Thoracic aorta (tissue), 2 donors: ENCODE measurements around the gene CLASP2. TPM values are rescaled to one million over a fixed set of nuclear protein-coding genes. Genes with fewer than 3 reads are reported as not detected.

Experiments
- ATAC-seq: fragments of 150-250 bp; one replicate; pipeline ENCODE4 v1.8.0; 2017; ENCODE audit warnings: low read depth; ENCODE audit not compliant: insufficient number of reproducible peaks, low FRiP score
- DNase-seq: peaks from one replicate; pipeline ENCODE4 v3.0.0-alpha.2; 2020; ENCODE audit warnings: low spot score
- H3K27ac ChIP-seq, 2 donors: fragments of 200-600 bp; sonication (generic); 1 replicate in 1 of 2; 2 replicates in 1 of 2; pipeline ENCODE4 v1.5.1; 2016; ENCODE audit warnings: mild to moderate bottlenecking in 2 of 2, moderate library complexity in 2 of 2
- H3K27me3 ChIP-seq: fragments of 200-600 bp; sonication (generic); replicated peaks from 2 replicates; pipeline ENCODE4 v1.6.0; 2016; ENCODE audit warnings: mild to moderate bottlenecking; ENCODE audit not compliant: insufficient read depth
- H3K36me3 ChIP-seq: fragments of 200-600 bp; sonication (generic); one replicate; pipeline ENCODE4 v1.5.1; 2016
- H3K4me1 ChIP-seq, 2 donors: fragments of 200-600 bp; sonication (generic); 1 replicate in 1 of 2; 2 replicates in 1 of 2; pipeline versions ENCODE4 v1.5.1 to v1.6.0; 2016; ENCODE audit warnings: low read depth in 2 of 2, mild to moderate bottlenecking in 1 of 2; ENCODE audit not compliant: control insufficient read depth in 1 of 2
- H3K4me3 ChIP-seq: fragments of 200-600 bp; sonication (generic); 2 replicates; pipeline ENCODE4 v1.5.1; 2016; ENCODE audit warnings: mild to moderate bottlenecking
- H3K9me3 ChIP-seq: fragments of 200-600 bp; sonication (generic); 2 replicates; pipeline ENCODE4 v1.5.1; 2016
- CTCF ChIP-seq: fragments of 200-600 bp; sonication (generic); IDR thresholded peaks from one replicate; pipeline ENCODE4 v1.5.1; 2019; ENCODE audit warnings: antibody characterized with exemption
- total RNA-seq, 2 donors: library from RNA; depleted of rRNA; stranded (reverse); fragments of >200 nt; gene quantifications; one replicate each; pipeline versions ENCODE4 v1.1.0 to v1.2.3, GENCODE V29; 2016

CLASP2 gene
- total RNA-seq, 2 donors from 2014 or later: 122 to 126 TPM

- no peaks in the 10 kb centered on the region for H3K27me3 ChIP-seq
- no peak overlapping the region for H3K4me3 ChIP-seq
- ATAC-seq: no peak
- no peaks in the 10 kb centered on the region for H3K9me3 ChIP-seq
- DNase-seq: no peak
- H3K36me3 ChIP-seq: peaks cover 21% of the 10 kb centered on the region
- H3K4me1 ChIP-seq: no peaks in the 10 kb centered on the region
- TF ChIP-seq CTCF: no peak
- H3K27ac ChIP-seq: no peak overlapping the region
These were observed 140.9 kb downstream of the CLASP2 start for GRCh38 chr3:33577173-33577572.

GRCh38 chr3:33575311-33575710 lies 142.7 kb downstream of the CLASP2 start:
- DNase-seq: no peak
- no peaks in the 10 kb centered on the region for H3K27me3 ChIP-seq
- peaks cover 20% of the 10 kb centered on the region for H3K36me3 ChIP-seq
- ATAC-seq: no peak
- no peak for TF ChIP-seq CTCF
- H3K4me3 ChIP-seq: no peak overlapping the region
- H3K9me3 ChIP-seq: no peaks in the 10 kb centered on the region
- H3K4me1 ChIP-seq: no peaks in the 10 kb centered on the region
- no peak overlapping the region for H3K27ac ChIP-seq

- DNase-seq (no peak), ATAC-seq (no peak)
- Histone ChIP-seq H3K27ac (no peak overlapping the region), H3K27me3 (no peaks in the 10 kb centered on the region), H3K4me3 (no peak overlapping the region), H3K36me3 (peaks cover 5% of the 10 kb centered on the region), H3K4me1 (no peaks in the 10 kb centered on the region), H3K9me3 (no peaks in the 10 kb centered on the region)
- TF ChIP-seq CTCF: no peak
These were observed 160.2 kb downstream of the CLASP2 start for GRCh38 chr3:33557829-33558228.

GRCh38 chr3:33557279-33557678 lies 160.8 kb downstream of the CLASP2 start:
- no peak overlapping the region for H3K4me3 ChIP-seq
- ATAC-seq (no peak), DNase-seq (no peak)
- H3K36me3 ChIP-seq: peaks cover 7% of the 10 kb centered on the region
- TF ChIP-seq CTCF: no peak
- no peaks in the 10 kb centered on the region for H3K4me1 ChIP-seq
- no peaks in the 10 kb centered on the region for H3K27me3 ChIP-seq
- H3K27ac ChIP-seq: no peak overlapping the region
- H3K9me3 ChIP-seq: no peaks in the 10 kb centered on the region

GRCh38 chr3:33547101-33547500 lies 171.0 kb downstream of the CLASP2 start:
- DNase-seq: no peak
- no peak overlapping the region for H3K27ac ChIP-seq
- no peak overlapping the region for H3K4me3 ChIP-seq
- no peaks in the 10 kb centered on the region for H3K9me3 ChIP-seq
- H3K36me3 ChIP-seq: peaks cover 27% of the 10 kb centered on the region
- no peak for TF ChIP-seq CTCF
- no peak for ATAC-seq
- no peaks in the 10 kb centered on the region for H3K27me3 ChIP-seq
- no peaks in the 10 kb centered on the region for H3K4me1 ChIP-seq
